Spinal cord (tissue), 10 donors: ENCODE data around the gene SIAE. TPM values are rescaled to one million over a fixed set of nuclear protein-coding genes. Genes with fewer than 3 reads are reported as not detected.

Source experiments
- DNase-seq, 6 donors: peaks; one replicate each; pipeline versions ENCODE4 v3.0.0 to v3.0.0-alpha.2; 2013 to 2015; ENCODE audit warnings: low spot score in 6 of 6, low read depth in 4 of 6
- H3K27ac ChIP-seq: one replicate; pipeline ENCODE4 v1.5.1; 2013; ENCODE audit warnings: low read depth, low read length, control low read depth
- H3K27me3 ChIP-seq: one replicate; pipeline ENCODE4 v1.6.1; 2013; ENCODE audit warnings: low read length; ENCODE audit not compliant: control insufficient read depth, insufficient read depth
- H3K36me3 ChIP-seq: one replicate; pipeline ENCODE4 v1.6.1; 2013; ENCODE audit warnings: low read length; ENCODE audit not compliant: control insufficient read depth, insufficient read depth
- H3K4me1 ChIP-seq: one replicate; pipeline ENCODE4 v1.6.1; 2013; ENCODE audit warnings: low read length; ENCODE audit not compliant: control insufficient read depth, insufficient read depth
- H3K4me3 ChIP-seq: one replicate; pipeline ENCODE4 v1.5.1; 2013; ENCODE audit warnings: low read depth, low read length, control low read depth
- H3K9me3 ChIP-seq: one replicate; pipeline ENCODE4 v1.6.1; 2013; ENCODE audit warnings: low read length; ENCODE audit not compliant: control insufficient read depth, insufficient read depth
- WGBS: methylation state at CpG from one replicate; pipeline ENCODE4 v1.1.5; 2013; ENCODE audit warnings: missing lambda C conversion rate; ENCODE audit not compliant: insufficient coverage; 5-methylcytosine and 5-hydroxymethylcytosine counted together
- polyA plus RNA-seq, 2 donors: library from polyadenylated mRNA; unstranded; fragments of 120-200 nt; gene quantifications; one replicate each; pipeline ENCODE4 v1.2.1, GENCODE V29; 2013; ENCODE audit not compliant: insufficient read length in 2 of 2
- small RNA-seq: library from RNA; depleted of rRNA; stranded (forward); fragments of <200 nt; gene quantifications from one replicate; pipeline ENCODE3, GENCODE V24; 2014; ENCODE audit warnings: low replicate concordance
- total RNA-seq, 2 donors: library from RNA; depleted of rRNA in 1 of 2; stranded (reverse); fragments of 120-200 nt in 1 of 2; fragments of >200 nt in 1 of 2; gene quantifications; one replicate each; pipeline versions ENCODE4 v1.2.3 to v1.2.4, GENCODE V29; 2013 to 2014
- donor health status: healthy.

SIAE gene
- total and polyA plus RNA-seq, 4 donors, result 17.0 to 31.1 (median 30.1) TPM

- Histone ChIP-seq H3K27me3 (no peaks in the 10 kb centered on the region), H3K9me3 (no peaks in the 10 kb centered on the region), H3K27ac (no peak overlapping the region), H3K36me3 (no peaks in the 10 kb centered on the region), H3K4me1 (no peaks in the 10 kb centered on the region), H3K4me3 (no peak overlapping the region)
- WGBS, result 100% methylated on average over 1 of the region's 6 CpGs
- DNase-seq, result no peak
These were observed 80.9 kb downstream of the SIAE start for GRCh38 chr11:124592627-124593026.

GRCh38 chr11:124591430-124591829 is 82.1 kb downstream of the SIAE start:
- H3K27ac ChIP-seq, result no peak overlapping the region
- 90% methylated on average over 2 of the region's 2 CpGs for WGBS
- no peak overlapping the region for H3K4me3 ChIP-seq
- no peaks in the 10 kb centered on the region for H3K9me3 ChIP-seq
- no peaks in the 10 kb centered on the region for H3K4me1 ChIP-seq
- DNase-seq, result no peak
- no peaks in the 10 kb centered on the region for H3K27me3 ChIP-seq
- no peaks in the 10 kb centered on the region for H3K36me3 ChIP-seq

GRCh38 chr11:124586238-124586860 is 87.2 kb downstream of the SIAE start:
- peak; percentile 31 to 92 (median 66) for DNase-seq
- no CpG with 5 or more reads among the region's 3 CpGs for WGBS
- Histone ChIP-seq H3K4me1 (no peaks in the 10 kb centered on the region), H3K27me3 (no peaks in the 10 kb centered on the region), H3K36me3 (no peaks in the 10 kb centered on the region), H3K4me3 (no peak overlapping the region), H3K9me3 (no peaks in the 10 kb centered on the region), H3K27ac (no peak overlapping the region)

GRCh38 chr11:124584681-124585372 is 88.7 kb downstream of the SIAE start:
- Histone ChIP-seq H3K36me3 (no peaks in the 10 kb centered on the region), H3K27me3 (no peaks in the 10 kb centered on the region), H3K27ac (no peak overlapping the region), H3K4me1 (no peaks in the 10 kb centered on the region), H3K9me3 (no peaks in the 10 kb centered on the region), H3K4me3 (no peak overlapping the region)
- no CpG with 5 or more reads among the region's 4 CpGs for WGBS
- DNase-seq, result no peak

- peak in 1 of 6 donors; percentile 79 for DNase-seq
- Histone ChIP-seq H3K4me1 (no peaks in the 10 kb centered on the region), H3K27ac (no peak overlapping the region), H3K36me3 (no peaks in the 10 kb centered on the region), H3K27me3 (no peaks in the 10 kb centered on the region), H3K9me3 (no peaks in the 10 kb centered on the region), H3K4me3 (no peak overlapping the region)
- WGBS, result 63% methylated on average over 8 of the region's 8 CpGs
These were observed 89.8 kb downstream of the SIAE start for GRCh38 chr11:124583781-124584180.

Small RNA genes within 50 kb of the gene (small RNA-seq; reads per million reads assigned to genes)
- gene RNA5SP352, result not detected

Other genes with a start within 250 kb of the SIAE start
- not detected for gene OR8B4, start 248.9 kb downstream of the SIAE start, total RNA-seq
- not detected for gene OR8B4, start 248.9 kb downstream of the SIAE start, polyA plus RNA-seq
- not detected for gene OR8B8, start 228.0 kb downstream of the SIAE start, total RNA-seq
- not detected for gene OR8B8, start 228.0 kb downstream of the SIAE start, polyA plus RNA-seq
- not detected for gene OR8B12, start 130.1 kb downstream of the SIAE start, total RNA-seq
- not detected for gene OR8B12, start 130.1 kb downstream of the SIAE start, polyA plus RNA-seq
- not detected for gene OR8A1, start 103.7 kb downstream of the SIAE start, total RNA-seq
- gene OR8A1, start 103.7 kb downstream of the SIAE start, polyA plus RNA-seq, result under 1 TPM in 1 of 2 donors, not detected in 1; 0.03 TPM
- gene PANX3, start 62.3 kb downstream of the SIAE start, total RNA-seq, result under 1 TPM in 1 of 2 donors, not detected in 1; 0.11 TPM
- not detected for gene PANX3, start 62.3 kb downstream of the SIAE start, polyA plus RNA-seq
- gene TBRG1, start 50.9 kb downstream of the SIAE start, total RNA-seq, result 10 to 100 TPM; 26.5 to 38.4 TPM
- gene TBRG1, start 50.9 kb downstream of the SIAE start, polyA plus RNA-seq, result 10 to 100 TPM; 48.6 to 52.0 TPM
- 10 to 100 TPM in 1 of 2 donors, 1 to 10 TPM in 1; 7.7 to 29.6 TPM for gene SPA17, start 165 bp upstream of the SIAE start, total RNA-seq
- gene SPA17, start 165 bp upstream of the SIAE start, polyA plus RNA-seq, result 10 to 100 TPM; 16.6 to 23.8 TPM
- gene NRGN, start 66.2 kb upstream of the SIAE start, total RNA-seq, result 1 to 10 TPM; 1.5 to 1.8 TPM
- 10 to 100 TPM; 31.4 to 33.3 TPM for gene NRGN, start 66.2 kb upstream of the SIAE start, polyA plus RNA-seq
- gene VSIG2, start 78.5 kb upstream of the SIAE start, total RNA-seq, result 1 to 10 TPM in 1 of 2 donors, under 1 TPM in 1; 0.20 to 1.3 TPM
- 1 to 10 TPM; 1.2 to 2.3 TPM for gene VSIG2, start 78.5 kb upstream of the SIAE start, polyA plus RNA-seq
- gene ESAM, start 88.6 kb upstream of the SIAE start, total RNA-seq, result 10 to 100 TPM in 1 of 2 donors, 1 to 10 TPM in 1; 9.5 to 23.3 TPM
- 10 to 100 TPM; 38.2 to 43.1 TPM for gene ESAM, start 88.6 kb upstream of the SIAE start, polyA plus RNA-seq
- gene MSANTD2, start 126.7 kb upstream of the SIAE start, total RNA-seq, result 10 to 100 TPM; 17.8 to 21.0 TPM
- 10 to 100 TPM; 24.1 to 28.4 TPM for gene MSANTD2, start 126.7 kb upstream of the SIAE start, polyA plus RNA-seq
- gene ROBO3, start 191.7 kb upstream of the SIAE start, total RNA-seq, result 10 to 100 TPM; 14.8 to 42.6 TPM
- gene ROBO3, start 191.7 kb upstream of the SIAE start, polyA plus RNA-seq, result 10 to 100 TPM; 75.6 to 81.5 TPM
- gene ROBO4, start 224.1 kb upstream of the SIAE start, total RNA-seq, result 10 to 100 TPM in 1 of 2 donors, 1 to 10 TPM in 1; 6.5 to 14.3 TPM
- gene ROBO4, start 224.1 kb upstream of the SIAE start, polyA plus RNA-seq, result 10 to 100 TPM; 22.7 to 23.6 TPM
- not detected for gene HEPN1, start 245.5 kb upstream of the SIAE start, total RNA-seq
- 10 to 100 TPM; 48.4 to 68.9 TPM for gene HEPN1, start 245.5 kb upstream of the SIAE start, polyA plus RNA-seq